Measurements from ENCODE around the gene APBB1.
"Not testable (repeated sequence)": the region's sequence is repeated elsewhere in the genome, so short reads cannot be mapped to it uniquely, and the experiment has no call there.

The APBB1 gene

DNA sequence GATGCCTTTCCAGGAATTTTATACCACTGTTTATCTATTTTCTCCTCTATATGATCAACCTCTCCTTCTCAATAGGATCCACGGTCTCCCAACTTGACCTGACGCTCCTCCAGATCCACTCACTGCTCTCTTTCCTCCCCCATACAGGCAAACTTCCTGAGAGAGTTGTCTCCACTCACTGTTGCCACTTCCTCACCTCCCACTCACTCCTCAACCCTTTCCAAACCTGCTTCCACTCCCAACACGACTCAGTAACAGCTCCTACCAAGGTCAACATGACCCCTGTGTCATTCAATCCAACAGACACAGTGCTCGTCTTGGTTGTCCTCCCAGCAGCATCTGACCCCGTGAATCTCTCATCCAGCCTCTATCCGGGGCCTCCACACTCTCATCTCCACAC is 3.1 kb downstream of the APBB1 start:
- no peak for DNase-seq

DNA sequence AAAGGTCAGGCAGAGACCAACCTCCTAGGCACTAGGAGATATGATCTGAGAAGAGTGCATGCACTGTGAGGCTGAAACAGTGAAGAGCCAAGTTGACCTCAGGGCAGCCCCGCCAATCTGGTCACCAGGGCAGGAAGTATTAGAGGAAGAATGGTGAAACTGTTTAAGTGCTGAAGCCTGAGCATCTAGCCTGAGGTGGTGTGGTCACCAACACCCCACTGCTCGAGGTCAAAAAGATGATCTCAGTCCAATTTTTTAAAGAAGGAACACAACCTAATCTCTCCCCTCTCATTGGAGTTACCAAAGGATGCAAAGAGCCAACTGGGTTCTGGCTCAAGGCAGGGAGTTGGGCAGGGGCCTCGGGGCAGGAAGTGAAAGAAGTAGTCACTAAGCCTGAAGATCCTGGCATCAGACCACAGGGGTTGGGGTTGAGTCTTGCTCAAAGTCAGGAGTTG is 4.0 kb downstream of the APBB1 start:
- DNase-seq, result no peak

DNA sequence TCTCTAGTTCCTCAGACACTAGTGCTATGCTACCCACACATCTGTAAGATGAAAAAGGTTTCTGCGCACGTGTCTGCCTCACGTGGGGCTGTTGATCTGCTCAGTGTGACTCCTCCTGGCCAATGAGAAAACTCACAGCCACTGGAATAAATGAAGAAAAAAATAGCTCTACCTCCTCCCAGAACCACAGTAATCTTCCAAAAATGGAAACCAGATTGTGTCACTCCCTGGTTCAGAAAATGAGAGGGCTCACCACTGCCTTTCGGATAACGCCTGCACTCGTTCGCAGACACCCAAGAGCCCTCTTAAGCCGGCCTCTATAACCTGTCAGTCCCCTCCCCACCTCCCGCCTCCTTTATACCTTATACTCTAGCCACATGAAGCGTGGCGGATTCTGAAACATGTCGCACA is 5.1 kb downstream of the APBB1 start:
- no peak for DNase-seq

DNA sequence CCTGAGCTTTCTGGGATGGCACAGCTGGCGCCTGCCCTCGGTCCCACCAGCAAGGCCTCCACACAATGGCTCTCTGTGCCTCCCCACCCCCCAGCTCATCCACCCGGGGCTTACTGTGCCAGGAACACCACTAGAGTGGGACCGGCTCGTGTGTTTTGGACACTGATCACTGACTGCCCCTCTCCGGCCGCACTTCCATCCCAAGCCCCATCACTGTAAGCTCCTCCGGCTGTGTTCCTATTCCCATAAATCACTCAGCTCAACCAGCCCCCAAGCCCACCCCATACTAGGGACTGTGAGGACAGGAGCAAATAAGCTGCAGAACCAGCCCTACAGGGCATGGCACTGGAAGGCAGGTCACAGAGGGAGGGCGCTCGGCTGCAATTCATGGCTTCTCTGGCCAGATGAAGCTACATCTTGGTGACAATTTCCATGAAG is 7.3 kb downstream of the APBB1 start:
- no peak for DNase-seq

DNA sequence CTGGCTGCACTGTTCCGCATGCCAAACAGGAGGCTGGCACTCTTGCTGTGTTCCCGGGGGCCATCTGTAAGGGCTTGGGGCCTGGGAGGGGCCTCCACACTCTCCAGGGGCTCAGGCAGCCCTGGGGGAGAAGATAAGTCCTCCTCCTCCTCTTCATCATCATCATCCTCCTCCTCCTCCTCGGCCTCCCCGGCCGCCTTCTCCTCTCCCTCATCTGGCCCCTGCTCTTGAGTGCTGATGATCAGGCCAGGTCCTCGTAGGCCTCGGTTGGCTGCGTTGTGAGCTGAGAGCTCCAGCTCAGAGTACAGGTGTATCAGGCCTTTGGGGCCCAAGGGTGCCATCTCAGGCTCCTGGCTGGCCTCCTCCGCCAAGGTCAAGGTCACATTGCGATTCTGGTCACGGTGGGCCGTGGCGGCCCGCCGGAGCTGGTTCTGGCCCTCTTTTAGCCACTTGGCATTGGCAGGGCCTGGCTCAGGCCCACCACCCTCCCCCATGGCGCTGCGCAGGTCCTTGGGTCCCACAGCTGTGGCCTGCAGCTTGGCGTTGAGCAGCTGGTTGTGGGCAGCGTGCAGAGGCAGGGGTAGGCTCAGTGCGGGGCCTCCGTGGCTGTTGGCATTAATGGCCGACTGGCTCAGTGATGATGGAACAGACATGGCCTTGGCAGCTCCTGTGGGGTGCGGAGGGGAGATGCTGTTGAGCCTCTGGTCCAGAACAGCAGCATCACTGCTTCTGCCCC is 8.0 kb downstream of the APBB1 start:
- DNase-seq, result no peak

DNA sequence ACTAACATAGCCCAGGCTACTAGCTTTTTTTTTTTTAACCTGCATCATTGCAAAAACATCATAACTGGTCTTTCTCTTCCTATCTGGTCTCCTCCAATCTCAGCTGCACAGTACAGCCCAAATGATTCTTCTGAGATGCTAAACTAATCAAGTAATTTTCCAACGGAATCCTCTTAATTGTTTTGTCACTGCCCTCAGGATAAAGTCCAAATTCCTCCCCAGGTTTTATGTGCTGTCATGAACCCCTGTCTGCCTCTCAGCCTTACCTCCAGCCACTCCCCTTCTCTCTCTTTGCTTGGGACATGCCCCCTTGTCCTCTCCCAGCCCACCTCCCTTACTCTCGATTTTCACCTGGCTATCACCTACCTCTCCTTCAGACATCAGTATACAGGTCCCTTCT is 12.5 kb downstream of the APBB1 start:
- no peak for DNase-seq

DNA sequence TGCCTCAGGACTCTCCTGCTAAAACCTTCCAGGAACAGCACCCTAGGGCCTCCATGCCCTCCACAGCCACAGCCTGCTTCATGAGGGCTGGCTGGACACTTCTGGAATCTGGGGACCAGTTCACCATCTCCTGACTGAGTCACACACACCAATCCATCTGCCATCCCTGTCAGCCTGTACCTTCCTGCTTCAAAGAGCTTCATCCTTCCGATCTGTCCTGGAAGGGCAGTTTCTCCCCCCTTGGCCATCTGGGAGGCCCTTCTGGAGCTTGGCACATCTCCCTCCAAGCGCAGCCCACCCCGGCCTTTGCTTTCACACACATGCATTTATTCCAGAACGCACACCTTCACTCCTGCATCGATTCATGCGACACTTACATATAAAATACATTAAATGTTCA is 13.0 kb downstream of the APBB1 start:
- no peak for DNase-seq

DNA sequence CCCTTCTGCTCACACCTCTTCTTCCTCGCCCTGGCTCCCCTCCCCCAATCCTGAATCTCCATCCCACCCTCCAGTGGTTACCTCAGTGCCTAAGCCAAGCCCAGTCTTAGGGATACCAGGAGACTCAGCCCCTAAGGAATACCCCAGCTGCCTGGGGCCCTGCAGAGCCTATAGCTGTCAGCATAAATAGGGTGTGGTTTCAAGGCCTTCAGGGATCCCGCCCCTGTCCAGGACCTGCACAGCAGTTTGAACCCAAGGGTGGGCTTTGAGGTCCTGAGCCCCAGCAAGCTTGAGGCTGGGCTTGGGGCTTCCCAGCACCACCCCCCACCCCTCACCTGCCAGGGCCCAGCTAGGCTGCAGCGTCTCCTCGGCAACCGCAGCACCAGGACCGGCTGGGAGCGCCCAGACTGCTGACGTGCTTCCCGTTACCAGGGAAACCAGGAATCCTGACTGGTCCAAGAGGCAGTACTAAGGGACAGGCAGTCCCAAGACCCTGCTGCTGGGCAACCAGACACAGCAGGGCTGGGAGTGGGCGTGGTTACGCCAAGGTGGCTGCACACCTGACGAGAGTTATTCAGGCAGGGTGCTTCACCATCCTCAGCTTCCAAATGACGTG is 13.7 kb downstream of the APBB1 start:
- no peak for DNase-seq

DNA sequence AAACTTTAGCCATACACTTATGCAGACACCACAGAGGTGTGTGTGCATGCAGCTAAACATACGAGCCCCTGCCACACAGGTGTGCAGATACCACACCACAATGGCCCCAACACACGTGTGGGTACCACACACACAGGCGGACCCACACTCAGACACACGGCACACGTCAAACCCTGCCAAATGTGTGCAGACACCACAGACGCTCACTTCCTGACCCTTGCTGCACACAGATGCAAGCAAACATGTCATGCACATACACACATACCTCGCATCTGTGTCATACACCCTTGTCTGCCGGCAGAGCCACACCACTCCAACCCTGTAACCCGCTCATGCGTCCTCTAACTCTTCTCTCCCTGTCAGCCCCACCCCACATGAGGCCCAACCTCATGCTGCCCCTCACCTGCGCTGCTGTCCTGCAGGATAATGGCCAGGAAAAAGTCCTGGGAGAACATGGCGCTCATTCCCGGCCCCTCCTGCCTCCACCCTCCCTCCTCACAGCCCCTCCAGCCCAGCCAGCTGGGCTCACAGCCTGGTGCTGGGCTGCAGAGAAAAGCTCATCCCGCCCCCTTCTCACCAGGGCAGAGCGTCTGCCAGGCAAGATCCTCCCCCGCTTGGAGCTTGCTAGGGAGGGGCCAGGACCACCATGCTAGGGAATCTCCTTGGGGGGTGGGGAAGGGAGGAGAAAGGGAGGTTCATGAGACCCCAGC is 14.4 kb downstream of the APBB1 start:
- DNase-seq, result no peak

DNA sequence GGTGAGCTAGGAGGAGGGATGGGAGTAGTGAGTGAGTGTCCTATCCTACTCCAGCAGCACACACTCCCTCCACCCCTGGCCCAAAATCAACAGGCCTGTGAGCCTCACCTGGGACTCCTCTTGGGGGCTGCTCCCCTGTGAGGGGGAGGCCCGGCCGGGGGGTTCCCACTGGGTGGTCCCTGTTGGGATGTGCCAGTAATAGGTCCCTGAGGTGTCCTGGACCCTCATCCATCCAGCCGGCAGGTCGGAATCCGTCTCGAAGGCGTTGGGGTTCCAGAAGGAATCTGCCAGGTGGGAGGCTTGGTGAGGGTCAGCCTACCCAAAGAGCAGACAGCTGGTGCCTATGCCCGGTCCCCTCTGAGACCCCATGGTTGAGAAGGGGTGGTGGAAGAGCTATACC is 15.4 kb downstream of the APBB1 start:
- no peak for DNase-seq

DNA sequence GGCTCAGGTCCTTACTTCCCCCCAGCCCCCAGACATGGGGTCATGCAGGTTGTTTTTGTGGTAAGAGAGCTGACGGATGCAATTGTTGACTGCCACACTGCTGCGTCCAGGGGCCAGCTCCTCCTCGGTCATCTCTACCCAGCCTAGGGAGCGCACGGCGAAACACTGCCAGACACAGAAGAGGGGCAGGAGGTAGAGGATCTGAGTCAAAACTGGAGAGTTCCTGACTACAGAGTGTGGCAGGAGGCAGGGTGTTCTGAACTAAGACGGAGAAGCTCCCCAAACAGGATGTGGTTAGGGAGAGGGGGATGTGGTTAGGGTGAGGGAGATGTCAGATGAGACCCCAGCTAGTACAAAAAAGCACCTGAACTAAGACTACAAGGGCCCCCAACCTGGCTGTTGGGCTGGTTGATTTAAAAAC is 16.3 kb downstream of the APBB1 start:
- no peak for DNase-seq

DNA sequence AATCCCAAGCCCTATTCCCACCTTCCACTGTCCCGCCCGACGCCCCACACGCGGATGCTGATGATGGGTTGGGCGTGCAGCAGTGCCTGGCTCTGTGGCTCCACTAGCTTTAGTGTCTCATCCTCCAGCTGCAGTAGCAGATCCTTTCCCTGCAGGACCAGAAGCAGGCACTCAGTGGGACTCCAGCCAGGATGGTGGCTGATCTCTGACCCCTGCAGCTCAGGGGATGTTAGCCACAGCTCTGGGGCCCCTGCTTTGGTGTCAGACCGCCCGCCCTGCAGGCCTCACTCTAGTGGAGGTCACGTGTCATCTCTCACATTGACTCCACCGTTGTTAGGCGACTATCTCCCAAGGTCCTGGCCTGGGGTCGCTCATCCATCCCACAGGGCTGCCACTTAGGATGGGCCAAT is 16.8 kb downstream of the APBB1 start:
- DNase-seq, result no peak

DNA sequence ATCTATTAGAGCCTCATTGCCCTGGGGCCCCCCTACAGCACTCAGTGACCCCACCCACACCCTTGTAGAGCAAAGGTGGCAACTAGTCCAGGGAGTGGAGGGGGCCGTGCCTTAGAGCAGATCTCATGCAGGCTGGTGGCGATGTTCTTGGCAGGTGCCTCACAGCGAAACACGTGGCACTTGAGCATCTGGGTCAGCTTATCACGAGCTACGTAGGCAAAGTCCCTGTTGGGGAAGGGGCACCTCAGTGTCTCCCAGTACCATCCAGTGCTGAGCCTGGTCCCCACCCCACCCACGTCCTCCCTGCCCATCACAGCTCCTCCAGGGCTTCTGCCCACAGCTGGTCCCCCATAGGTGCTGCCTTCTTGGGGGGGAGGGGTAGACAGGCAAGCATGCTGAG is 17.4 kb downstream of the APBB1 start:
- no peak for DNase-seq

DNA sequence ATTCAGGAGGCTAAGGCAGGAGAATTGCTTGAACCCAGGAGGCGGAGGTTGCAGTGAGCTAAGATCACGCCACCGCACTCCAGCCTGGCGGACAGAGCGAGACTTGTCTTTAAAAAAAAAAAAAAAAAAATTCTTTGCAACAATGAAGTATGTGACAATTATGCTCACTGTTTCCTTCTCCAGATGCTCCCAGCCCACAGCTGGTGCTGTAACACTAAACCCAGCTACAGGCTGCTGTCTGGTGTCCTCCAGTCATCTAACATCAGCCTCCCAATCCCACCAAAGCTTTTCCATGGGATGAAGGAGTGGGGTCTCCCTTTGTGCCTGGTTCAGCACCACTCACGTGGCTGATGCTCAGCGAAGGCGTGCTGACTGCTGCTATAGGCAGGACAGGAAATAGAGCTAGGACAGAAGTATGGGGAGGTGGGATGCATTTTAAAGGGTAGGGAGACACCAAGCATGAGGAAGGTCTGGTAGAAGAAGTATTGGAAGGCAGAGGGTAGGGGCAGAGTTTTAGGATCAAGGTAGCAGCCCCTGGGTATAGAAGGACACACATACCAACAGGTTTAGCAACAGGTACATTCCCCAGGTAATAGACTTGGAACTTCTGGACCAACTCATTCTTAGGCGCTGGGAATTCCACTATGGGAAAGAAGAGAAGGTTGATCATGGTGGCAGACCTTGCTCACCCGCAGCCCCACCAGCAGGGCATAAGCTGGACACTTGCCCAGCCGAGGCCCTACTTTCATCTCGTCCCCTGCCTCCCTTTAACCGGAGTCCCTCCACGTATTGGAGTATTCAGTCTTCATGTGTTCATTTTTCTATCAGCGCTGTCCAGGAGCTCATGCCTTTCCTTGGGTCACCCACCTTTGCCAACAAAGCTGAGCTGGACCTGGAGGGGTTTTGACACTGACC is 18.2 kb downstream of the APBB1 start:
- no peak for DNase-seq

DNA sequence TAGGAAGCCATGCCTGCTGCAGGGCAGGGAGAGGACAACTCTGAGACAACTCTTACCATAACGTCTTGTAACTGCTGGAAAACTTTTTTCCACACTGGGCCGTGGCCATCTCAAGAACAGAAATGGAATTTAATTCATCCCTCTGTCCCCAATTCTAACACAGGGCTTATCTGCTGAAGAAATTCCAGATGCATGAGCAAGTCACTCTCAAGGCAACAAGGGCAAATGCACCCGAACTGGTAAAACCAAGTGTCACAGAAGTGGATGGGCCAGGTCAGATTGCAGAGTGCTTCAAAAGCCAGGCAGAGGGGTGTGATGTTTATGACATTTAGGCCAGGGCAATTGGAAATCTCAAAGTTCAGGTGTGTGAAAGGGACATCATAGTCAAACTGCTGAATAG is 21.3 kb downstream of the APBB1 start:
- DNase-seq, result no peak

DNA sequence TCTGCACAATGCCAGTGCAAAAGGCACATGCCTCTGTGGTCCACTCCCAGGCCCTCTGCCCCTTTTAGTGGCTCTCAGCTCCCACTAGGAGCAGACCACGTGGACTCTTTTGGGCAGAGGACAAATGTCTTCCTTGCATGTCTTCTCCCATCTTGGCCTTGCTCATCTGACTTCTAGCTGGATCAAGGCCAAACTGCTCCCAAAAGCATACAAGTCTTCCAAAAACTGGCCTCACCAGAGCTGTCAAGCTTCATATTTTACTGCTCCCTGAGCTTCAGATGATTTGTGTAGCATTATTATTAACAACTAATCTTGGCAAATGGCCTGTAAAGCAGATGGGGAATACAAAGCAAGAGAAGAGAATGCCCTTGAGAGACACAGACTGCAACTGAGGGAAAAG is 21.7 kb downstream of the APBB1 start:
- no peak for DNase-seq

DNA sequence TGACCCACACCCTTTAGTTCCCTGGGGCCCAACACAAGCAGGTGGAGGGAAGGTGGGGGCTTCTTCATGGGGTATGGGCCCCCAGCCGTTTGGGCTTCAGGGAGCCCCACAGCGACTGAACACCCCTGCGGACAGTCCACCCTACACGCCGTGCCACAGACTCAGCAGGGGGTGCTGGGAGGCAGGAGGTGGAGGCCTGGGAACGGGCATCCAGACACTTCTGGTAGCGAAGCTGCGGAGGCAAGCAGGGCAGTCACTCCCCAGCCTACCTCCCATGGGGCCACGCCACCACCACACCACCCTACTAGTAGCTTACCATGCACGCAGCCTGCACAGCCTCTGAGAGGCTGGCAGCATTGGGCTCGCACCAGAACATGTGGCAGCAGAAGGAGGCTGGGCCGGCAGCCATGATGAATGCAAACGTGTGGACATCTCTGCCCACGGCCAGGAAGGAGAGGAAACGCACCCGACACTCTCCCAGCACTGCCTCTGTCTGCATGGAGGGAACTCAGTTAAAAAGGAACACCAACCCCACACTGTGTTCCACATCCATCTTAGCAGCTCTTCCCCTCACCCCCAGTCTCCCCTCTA is 23.3 kb downstream of the APBB1 start:
- DNase-seq, result no peak

DNA sequence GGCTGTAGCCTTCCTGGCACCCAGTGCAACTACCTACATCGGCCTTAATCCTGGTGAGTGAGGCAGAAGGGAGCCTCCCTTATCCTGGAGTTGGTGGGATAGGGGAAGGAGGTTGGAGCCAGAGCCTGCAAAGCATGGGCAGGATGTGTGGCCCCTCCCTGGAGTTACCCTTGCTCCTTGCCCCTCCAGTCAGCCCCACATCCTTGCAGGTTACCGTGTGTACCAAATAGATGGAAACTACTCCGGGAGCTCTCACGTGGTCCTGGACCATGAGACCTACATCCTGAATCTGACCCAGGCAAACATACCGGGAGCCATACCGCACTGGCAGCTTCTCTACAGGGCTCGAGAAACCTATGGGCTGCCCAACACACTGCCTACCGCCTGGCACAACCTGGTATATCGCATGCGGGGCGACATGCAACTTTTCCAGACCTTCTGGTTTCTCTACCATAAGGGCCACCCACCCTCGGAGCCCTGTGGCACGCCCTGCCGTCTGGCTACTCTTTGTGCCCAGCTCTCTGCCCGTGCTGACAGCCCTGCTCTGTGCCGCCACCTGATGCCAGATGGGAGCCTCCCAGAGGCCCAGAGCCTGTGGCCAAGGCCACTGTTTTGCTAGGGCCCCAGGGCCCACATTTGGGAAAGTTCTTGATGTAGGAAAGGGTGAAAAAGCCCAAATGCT is 24.8 kb downstream of the APBB1 start:
- DNase-seq, result no peak

DNA sequence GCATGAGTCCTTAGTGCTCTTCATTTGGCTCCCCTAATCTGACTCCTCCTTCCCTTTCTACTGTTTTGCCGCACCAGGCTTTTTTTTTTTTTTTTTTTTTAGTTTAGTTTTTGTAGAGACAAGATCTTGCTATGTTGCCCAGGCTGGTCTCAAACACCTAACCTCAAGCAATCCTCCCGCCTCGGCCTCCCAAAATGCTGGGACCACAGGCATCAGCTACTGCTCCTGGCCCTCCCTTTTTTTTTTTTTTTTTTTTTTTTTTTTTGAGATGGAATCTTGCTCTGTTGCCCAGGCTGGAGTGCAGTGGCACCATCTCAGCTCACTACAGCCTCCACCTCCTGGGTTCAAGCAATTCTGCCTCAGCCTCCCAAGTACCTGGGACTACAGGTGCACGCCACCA is 26.6 kb downstream of the APBB1 start:
- not testable (repeated sequence) for DNase-seq

DNA sequence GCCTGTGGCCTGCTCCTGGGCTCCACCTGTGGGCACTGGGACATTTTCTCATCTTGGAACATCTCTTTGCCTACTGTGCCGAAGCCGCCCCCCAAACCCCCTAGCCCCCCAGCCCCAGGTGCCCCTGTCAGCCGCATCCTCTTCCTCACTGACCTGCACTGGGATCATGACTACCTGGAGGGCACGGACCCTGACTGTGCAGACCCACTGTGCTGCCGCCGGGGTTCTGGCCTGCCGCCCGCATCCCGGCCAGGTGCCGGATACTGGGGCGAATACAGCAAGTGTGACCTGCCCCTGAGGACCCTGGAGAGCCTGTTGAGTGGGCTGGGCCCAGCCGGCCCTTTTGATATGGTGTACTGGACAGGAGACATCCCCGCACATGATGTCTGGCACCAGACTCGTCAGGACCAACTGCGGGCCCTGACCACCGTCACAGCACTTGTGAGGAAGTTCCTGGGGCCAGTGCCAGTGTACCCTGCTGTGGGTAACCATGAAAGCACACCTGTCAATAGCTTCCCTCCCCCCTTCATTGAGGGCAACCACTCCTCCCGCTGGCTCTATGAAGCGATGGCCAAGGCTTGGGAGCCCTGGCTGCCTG is 27.3 kb downstream of the APBB1 start:
- no peak for DNase-seq

DNA sequence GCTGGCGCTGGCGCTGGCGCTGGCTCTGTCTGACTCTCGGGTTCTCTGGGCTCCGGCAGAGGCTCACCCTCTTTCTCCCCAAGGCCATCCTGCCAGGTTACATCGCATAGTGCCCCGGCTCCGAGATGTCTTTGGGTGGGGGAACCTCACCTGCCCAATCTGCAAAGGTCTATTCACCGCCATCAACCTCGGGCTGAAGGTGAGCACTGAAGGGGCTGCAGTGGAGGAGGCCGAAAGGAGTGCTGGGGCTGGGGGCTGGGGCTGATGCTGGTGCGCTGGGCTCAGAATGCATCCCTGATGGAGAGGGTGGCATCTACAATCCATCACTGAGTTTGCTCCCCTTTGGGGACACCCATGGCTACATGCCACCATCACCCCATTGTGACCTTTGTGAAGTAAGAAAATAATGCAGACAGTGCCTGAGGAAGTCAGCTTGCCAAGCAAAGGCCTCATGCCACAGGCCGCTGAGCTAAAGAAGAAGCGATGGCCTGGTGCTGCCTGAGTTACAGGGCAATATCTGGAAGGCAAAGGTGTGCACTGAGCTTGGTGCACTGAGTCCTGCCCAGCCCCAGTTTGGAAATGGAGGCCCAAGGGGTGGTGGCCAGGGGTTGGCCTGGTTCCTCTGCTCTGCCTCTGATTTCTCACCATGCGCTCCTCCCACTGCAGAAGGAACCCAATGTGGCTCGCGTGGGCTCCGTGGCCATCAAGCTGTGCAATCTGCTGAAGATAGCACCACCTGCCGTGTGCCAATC is 28.0 kb downstream of the APBB1 start:
- DNase-seq, result no peak
